GM19324 (cell line): ENCODE results near the gene PRDM16.
"Not testable (repeated sequence)": the region's sequence is repeated elsewhere in the genome, so short reads cannot be mapped to it uniquely, and the experiment has no call there.

Experiments used
- ATAC-seq: cut with Tn5 transposase; IDR thresholded peaks from one replicate; pipeline ENCODE4 v1.9.1; 2021; ENCODE audit warnings: mild to moderate bottlenecking, moderate library complexity; ENCODE audit not compliant: unreplicated experiment, low FRiP score

The PRDM16 gene

DNA sequence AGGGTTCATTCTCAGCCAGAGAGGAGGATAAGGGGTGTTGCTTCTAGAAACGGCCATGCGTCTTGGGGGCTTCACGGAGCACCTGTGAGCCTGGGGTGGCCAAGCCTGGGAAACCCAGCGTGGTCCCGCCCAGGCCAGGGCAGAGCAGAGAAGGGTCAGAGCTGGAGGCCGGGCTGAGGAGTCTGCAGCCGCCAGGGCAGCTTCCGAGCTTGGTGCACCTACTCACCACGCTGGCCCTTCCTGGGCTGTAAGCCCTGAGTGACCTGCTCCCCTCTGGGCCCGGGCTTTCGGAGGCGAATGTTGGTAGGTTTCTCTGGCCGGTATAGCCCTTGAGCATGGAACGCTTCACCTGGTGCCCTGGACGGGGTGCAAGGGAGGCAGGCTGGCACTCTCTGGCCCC is 215.7 kb downstream of the PRDM16 start:
- no peak for ATAC-seq

DNA sequence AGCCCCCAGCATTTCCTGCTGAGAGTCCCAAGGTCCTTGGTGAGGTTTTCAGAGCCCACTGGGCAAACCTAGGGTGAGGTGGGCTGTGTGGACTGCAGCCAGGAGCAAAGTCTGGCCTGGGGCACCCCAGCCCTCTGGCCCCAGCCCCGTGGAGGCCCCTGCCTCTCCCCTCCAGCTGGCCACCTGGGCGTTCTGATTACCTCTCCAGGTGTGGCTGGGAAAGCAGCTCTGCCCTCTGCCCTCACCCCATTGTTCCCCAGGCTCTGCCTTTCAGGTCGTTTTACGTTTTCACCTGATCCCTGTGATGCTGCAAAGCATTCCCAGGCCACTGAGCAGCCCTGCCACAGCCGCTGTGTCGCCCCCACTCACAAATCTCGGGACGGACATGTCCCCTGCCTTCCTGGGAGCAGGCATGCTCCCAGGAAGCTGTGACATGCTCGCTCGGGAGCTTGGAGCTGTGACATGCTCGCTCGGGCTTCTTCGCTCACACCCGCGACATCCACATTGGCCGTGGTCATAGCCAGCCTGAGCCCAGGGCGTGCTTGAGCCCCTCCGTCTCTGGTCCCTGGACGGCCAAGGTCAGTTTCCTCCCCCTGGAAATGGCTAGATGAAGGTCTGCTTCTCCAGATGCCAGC is 216.2 kb downstream of the PRDM16 start:
- ATAC-seq: no peak

DNA sequence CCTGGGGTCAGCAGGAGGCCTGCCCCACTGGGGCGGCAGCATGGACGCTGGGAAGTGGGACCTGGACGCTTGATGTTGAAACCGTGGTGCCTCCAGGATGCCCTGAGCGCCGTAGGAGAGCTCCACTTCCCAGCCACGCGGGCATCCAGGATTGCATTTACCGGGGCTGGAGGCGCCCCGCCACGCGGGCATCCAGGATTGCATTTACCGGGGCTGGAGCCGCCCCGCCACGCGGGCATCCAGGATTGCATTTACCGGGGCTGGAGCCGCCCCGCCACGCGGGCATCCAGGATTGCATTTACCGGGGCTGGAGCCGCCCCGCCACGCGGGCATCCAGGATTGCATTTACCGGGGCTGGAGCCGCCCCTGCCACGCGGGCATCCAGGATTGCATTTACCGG is 218.1 kb downstream of the PRDM16 start:
- not testable (repeated sequence) for ATAC-seq

DNA sequence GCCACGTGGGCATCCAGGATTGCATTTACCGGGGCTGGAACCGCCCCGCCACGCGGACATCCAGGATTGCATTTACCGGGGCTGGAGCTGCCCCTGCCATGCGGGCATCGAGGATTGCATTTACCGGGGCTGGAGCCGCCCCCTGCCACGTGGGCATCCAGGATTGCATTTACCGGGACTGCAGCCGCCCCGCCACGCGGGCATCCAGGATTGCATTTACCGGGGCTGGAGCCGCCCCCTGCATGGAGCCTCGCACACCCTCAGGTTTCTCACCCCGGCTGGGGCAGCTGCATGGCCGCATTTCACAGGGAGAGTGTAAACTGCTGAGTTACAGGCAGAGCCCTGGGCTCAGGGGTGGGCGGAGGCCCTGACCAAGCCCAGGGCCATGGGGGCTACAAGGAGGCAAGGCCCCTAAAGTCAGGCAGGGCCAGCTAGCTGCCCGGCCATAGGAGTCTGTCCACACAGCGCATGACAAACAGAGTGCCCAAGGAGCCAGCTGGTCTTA is 218.7 kb downstream of the PRDM16 start:
- no peak for ATAC-seq

DNA sequence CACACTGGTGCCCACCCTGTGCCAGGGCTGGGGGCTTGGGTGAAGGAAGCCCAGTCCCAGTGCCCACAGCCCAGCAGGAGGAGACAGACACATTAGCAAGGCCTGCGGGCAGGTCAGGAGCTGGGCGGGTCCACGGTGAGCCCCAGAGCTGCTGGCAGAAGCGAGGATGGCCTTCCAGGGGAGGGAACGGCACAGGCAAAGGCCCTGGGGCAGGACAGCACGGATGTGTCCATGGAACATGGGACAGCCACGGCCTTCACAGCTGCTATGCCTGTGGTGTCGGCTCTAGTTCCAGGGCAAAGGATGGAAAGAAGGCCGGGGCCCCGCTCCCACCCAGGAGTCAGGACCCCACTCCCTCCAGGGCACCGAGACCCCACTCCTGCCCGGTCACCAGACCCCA is 220.5 kb downstream of the PRDM16 start:
- ATAC-seq: no peak

DNA sequence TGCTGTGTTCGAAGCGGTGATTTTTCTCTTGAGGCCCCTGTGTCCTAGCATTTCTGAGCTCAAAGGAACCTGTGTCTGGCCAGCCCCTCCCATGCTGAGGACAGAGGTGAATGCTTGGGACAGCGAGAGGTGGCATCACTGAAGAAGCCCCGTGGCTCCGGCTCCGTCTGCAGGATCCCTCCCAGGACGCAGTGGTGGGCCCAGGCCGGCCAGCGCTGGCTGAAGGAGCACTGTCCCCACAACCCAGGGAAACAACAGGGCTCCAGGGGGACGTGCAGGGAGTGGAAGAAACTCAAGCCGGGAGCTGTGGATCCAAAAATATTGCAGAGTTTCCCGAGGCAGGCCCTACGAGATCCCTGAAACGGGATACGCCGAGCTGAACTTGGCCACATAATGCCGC is 221.4 kb downstream of the PRDM16 start:
- no peak for ATAC-seq

DNA sequence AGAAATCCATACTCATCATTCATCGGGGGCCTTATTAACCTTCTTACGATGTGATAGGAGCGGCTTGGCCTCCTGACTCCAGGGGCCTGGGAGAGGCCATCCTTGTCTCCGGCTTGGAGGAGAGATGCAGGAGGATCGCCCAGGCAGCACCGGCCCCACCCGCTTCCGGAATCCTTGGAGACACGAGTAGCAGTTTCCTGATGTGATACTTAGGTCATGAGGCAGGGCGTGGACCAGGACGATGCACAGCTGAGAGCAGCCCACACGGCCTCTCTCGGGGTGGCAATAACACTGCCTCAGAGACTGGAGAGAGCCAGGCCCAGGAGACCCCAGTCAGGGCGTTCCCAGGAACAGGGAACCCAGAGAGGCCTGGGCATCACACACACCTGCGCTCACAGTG is 221.9 kb downstream of the PRDM16 start:
- ATAC-seq: no peak

DNA sequence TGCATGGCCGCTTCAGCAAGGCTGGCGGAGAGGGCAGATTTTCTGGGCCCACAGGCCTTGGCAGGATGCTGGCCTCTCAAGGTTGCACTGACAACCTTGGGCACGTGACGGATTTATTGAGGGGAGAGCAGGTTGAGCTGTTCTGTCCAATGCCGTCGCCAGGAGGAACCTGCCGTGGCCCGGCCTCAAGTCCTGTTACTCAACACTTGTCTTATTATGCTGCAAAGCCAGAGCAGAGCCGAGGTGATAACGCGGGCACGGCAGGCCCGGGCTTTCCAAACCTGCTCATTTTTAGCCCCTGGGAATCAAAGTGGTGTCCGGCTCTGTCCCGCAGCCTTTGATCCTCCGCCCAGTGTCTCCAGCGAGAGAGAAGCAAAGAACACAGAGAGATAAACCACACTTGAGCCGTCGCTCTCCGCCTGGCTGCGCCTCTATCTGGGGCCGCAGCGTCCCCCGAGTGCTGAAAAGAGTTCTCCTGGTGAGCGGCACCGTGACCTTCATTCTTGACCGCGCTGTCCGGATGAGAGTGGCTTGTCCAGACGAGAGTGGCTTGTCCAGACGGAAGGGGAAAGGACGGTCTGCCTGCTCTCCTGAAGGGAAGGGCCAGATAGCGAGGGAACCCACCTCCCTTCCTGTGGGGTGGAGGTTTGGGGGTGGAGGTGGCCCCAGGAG is 223.2 kb downstream of the PRDM16 start:
- ATAC-seq: no peak

DNA sequence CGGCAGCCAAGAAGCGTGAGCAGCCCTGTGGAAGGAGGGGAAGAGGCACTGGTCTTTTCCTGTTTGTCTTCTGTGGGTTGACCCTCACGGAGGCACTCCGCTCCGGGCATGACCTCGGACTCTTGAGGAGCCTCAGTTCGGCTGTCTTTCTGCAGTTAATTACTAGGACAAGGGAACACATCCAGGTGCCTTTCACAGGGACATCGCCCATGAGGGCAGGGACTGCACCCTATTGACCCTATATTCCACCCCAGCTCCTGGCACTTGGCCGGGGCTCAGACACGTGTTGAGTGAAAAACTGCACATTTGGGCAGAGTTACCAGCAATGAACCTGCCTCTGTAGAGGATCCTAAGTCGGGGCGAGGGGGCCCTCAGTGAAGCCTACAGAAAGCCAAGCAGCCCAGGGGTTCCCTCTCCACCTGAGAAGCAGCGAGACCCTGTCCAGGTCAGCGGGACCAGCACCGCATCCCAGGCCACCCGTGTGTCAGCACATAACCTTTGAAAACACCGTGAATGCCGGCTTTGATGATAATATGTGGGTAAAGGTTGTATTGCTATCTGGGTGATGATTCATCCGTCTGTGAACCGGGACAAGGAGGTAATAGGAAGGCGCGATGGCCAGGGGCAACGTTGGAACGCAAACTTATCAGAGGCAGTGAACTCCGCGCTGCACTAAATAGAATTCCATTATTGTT is 224.0 kb downstream of the PRDM16 start:
- no peak for ATAC-seq

DNA sequence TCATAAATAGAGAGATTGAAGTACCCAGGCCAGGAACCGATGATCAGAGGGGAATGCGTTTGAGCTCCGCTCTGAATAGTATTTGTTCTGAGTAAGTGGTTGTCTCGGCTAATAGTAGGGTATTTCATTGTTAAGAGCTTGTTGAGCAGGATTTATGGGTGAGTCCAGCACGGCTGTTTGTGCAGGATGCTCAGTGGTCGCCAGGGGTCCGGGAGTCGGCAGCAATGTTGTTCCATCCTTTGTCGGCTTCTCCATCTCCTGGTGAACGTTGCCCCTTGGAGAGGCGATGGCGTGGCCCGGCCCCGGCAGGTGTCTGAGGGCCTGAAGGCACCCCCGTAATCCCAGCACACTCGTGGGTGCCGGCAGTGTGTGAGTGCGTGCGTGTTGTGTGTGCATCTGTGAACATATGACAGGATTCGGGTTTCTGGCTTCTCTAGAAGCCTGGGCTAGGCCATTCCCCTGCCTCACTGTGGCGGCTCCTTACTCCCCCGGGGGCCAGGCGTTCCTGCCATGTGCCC is 224.6 kb downstream of the PRDM16 start:
- no peak for ATAC-seq

DNA sequence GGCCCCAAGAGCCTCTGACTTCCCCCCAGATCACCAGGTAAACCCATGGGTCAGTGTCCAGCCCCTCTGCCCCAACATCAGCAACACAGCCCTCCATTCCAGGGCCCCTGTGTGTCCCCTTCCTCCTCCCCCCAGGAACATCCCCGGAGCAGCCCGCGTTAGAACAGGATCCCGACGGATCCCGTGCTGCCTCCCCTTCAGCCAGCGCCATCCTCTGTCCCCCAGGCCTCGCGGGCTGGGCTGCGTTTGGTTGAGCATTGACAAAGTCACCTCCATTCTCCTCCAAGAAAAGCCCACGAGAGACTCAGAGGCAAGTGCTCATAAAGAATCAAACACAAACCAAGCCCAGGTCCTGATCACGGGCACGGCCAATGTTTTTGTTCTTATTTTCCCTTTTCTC is 225.4 kb downstream of the PRDM16 start:
- ATAC-seq: no peak

DNA sequence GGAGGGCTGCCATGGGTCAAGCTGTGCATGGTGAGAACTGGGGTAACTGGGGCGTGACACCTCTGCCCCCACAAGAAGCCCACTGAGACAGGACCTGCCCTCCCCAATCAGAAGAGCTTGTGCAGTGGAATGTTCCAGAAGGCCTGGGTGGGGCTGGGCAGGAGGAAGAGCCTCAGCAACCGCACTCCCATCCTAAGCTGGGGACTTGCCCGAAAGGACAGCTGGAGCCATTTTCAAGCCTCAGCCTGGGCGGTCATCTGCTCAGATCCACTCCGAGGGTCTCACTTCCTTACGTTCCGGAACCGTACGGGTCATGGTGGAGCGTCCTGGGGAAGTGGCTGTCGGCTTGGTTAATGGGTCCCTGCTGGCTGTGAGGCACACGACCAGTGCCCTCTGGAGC is 226.8 kb downstream of the PRDM16 start:
- no peak for ATAC-seq

DNA sequence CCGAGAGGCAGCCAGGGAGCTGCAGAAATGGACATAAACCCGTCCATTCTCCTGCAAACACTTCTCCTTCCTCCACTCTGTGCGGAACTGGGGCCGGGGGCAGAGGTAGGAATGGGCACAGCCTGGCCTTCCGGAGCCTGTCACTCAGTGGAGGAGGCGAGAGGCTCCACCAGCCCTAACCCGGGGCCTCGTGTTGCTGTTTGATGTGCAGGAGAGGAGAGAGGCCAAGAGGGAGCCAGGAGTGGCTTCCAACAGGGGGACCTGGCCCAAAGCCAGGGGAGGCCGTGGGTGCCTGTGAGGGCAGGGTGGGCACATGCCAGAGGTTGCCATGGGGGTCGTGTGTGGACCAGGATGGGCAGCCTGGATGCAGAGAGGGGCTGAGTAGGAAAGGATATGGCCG is 227.3 kb downstream of the PRDM16 start:
- ATAC-seq: no peak

DNA sequence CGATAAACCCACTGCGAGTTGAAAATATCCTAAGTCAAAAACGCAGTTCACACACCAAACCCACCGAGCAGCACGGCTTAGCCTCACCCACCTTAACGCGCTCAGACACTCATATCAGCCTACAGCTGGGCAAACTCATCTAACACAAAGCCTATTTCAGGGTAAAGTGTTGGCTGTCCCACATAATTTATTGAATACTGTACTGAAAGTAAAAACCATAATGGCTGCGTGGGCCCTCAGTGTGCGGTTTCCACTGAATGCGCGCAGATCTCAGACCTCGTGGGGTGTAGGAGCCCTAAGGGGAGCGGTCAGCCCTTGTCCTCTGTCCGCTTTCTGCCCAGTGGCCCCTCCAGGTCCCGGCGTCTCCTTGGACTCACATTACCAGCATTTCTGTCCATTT is 227.8 kb downstream of the PRDM16 start:
- no peak for ATAC-seq

DNA sequence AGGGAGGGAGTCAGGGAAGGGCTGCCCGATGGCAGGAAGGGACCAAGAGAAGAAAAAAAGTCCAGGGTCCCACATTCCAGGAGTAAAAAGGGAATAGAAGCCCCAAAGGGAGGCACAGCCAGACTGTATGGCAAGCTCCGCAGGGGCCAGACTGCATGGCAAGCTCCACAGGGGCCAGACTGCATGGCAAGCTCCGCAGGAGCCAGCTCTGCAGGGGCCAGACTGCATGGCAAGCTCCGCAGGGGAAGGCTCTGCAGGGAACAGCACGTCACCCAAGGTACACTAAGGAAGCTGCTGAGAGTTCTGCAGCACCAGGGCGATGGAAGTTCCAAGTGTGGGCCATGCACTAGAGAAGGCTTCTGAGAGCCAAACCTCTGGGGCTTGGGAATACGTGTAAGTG is 228.8 kb downstream of the PRDM16 start:
- ATAC-seq: no peak

DNA sequence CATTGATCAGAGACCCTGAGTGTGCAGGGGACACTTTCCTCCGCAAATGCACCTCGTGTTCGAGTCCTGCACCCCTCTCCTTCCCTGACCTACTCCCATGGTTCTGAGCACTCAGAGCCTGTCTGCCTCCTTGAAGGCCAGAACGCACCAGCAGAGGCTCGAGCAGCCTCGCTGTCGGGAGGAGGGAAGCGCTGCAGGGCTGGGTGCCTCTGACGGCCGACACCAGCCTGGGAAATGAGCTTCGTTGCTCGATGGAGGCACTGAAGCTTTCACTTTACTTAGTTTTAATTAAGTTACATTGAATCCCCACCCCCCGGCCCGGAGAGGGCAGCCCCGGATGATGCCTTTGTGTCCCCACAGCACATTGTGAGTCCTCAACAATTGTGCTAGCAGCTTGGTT is 229.2 kb downstream of the PRDM16 start:
- ATAC-seq: no peak

DNA sequence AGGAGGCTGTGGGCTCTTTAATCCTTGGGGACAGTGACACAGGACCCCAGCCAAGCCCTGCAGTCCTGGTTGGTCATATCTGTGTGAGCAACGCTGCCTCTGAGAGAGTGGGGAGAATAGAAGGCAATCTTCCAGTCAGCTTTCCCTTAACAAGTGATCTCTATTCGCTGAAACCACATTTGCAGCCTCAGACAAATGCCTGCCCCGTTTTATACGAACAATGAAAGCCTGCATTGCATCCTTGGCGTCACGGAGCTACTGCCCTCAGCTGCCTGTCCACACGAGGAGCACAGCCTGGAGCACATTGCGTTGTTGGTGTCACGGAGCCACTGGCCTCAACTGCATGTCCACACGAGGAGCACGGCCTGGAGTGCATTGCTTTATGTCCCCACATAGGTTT is 235.2 kb downstream of the PRDM16 start:
- ATAC-seq: no peak

DNA sequence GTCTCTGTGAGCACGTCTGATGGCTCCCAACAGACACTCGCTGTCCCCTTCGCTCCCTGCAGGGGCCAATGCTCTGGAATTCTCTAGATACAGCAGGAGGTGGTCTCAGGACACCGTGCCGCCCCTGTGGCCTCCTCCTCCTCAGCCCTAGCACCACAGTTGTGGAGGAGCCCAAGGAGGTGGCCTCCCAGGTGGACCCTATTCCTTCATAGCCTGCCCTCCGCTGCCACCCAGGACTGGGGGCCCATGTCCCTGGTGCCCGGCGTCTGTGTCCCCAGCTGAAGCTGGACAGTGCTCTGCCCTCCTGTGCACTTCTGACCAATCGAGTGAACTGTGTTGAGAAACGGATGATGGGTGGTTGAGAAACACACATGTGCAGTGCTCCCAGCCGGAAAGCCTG is 235.7 kb downstream of the PRDM16 start:
- ATAC-seq: no peak

DNA sequence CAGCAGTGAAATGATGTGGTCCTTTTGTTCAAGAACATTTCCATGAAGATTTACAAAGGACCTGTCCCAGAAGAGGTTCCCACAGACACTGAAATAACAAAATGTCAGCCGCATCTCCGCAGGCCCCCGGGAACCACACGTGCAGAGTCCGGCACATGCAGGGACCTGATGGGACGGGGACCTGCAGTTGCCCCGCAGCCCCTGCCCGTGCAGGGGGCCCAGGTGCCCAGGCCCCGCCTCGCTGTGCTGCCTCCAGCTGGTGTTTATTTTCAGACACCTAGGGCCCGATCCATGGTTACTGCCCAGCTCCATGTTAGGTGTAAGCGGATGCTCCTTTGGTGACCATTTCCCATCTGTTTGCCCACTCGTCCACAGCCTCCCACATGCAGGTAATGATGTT is 236.2 kb downstream of the PRDM16 start:
- no peak for ATAC-seq

DNA sequence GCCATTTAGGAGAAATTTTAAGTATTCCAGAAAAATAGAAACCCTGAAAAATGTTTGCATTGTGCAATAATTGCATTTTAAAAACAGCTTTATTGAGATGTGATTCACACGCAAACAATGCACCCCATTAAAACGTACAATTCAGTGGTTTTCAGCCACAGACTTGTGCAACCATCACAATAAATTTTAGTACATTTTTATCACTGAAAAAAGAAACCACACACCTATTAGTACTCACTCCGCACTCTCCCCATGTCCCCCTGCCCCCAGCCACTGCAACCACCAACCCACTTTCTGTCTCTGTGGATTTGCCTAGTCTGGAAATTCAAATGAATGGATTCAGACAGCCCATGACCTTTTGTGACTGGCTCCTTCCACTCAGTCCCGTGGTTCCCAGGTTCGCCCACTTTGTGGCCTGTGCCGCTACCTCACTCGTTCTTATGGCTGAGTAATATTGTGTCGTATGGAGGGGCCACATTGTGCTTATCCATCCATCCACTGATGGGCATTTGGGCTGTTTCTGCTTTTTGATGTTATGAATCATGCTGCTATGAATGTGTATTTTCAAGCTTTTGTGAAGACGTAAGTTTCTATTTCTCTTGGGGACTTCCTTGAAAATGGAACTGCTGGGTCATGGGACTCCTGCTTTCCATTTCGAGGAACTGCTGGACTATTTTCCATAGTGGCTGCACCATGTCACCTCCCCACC is 237.7 kb downstream of the PRDM16 start:
- ATAC-seq: no peak

DNA sequence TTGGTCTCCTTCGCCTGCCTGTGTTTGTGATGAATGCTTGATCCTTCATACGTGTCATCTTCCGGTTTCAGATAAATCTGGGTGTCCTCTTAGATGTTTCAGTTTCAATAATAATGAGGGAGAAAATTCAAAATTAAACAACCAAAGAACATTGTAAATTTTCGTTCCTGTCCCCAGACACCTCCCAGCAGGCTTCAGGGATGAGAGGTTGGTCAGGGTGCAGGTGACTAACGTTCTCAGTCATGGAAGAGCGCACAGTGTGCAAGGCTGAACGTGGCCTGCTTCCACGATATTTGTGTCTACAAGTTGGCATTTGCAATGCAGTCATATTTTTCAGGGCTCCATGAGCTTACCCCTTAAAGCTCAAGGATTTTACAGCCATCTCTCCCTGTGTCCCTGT is 238.4 kb downstream of the PRDM16 start:
- ATAC-seq: no peak
